Measurements from ENCODE around the gene OR4F29.
"Not testable (repeated sequence)": the region's sequence is repeated elsewhere in the genome, so short reads cannot be mapped to it uniquely, and the experiment has no call there.

Gene OR4F29

GRCh38 chr1:451578-451977 is at the start of gene OR4F29:
TSS of gene OR4F29 (minus strand) at chr1:451678. CDS start at chr1:451678, 0 bp downstream.
- not testable (repeated sequence) for DNase-seq (ENCODE audit: low read depth in 2 of 2)
